NAMALWA (cell line): ENCODE measurements around the gene PCSK6.
"Not testable (repeated sequence)": the region's sequence is repeated elsewhere in the genome, so short reads cannot be mapped to it uniquely, and the experiment has no call there.

Source experiments
- DNase-seq: peaks from one replicate; pipeline ENCODE4 v3.0.0-alpha.2; 2015; ENCODE audit warnings: low spot score

The PCSK6 gene

DNA sequence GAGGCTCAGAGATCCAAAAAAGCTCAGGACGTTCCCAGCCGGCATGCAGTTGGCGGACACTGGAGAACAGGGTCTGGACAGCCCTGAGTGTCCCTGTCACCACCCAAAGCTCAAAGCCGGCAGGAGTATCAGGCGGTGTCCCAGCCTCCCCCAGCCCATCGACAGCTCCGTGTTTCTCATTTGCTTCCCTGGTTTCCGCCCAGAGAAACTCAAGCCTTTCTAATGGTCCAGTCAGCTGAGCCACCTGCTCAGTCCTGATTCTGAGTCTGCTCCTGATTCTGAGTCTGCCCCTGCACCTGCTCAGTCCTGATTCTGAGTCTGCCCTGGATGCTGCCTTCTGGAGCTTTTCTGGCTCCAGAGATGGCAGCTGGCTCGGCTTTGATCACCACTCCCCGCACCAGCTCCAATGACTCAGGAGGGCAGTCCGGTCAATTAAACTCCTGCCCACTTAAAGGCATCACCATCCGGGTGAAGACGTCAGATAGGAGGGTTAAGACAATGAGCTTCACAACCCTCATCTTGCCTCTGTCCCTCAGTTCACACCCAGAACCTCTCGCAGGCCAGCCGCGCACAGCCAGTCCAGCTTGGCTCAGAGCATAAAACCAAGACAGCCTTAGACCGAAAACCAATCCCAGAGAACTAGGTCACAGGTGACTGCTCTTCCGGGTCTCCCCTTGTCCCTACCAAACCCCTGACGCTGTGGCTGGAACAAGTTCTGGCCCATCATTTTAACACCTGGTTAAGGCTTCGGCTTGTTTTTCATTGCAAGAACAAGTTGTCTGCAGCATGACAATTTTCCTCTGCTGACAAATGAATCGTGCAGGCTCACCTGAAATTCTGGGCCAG lies 6.8 kb downstream of the PCSK6 start:
- no peak for DNase-seq

DNA sequence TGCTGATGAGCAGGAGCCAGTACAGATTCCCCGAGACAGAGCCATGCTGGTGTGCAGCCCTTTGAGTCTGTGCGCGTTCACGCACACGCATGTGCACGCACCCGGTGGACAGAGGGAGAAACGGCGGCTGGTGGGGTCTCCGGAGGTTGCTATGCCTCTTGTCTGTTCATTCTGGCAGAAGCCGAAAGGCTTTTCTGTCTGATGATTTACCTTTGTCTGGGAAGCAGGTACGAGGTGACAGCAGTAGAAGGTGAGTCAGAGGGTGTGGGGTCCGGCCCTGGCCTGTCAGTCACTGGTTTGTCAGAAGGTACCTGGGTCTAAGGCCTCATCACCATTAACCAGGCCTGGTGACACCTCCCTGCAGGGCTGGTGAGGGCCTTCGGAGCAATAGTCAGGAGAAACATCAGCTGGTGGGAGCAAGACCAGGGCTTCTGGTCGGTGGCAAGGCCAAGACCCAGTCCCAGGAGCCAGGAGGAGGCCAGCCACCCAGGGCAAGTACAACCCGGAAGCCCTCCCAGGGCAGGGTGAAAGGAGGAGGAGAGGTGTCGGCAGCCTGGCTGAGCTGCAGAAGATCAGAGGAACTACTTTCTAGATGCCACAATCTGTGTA lies 7.5 kb downstream of the PCSK6 start:
- no peak for DNase-seq

DNA sequence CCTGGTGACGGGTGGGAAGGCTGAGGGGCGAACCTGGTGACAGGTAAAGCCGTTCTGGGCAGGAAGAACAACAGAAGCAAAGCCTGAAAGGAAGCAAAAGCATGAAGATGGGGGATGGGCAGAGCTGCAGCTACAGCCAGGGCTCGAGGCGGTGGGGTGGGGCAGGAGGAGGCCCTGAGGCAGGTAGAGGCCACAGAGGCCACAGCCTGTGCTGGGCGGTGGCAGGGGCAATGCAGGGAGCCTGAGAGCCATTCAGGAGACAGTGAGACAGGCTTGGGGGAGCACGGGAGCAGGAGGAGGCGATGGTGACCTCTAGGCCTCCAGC lies 8.2 kb downstream of the PCSK6 start:
- DNase-seq, result no peak

DNA sequence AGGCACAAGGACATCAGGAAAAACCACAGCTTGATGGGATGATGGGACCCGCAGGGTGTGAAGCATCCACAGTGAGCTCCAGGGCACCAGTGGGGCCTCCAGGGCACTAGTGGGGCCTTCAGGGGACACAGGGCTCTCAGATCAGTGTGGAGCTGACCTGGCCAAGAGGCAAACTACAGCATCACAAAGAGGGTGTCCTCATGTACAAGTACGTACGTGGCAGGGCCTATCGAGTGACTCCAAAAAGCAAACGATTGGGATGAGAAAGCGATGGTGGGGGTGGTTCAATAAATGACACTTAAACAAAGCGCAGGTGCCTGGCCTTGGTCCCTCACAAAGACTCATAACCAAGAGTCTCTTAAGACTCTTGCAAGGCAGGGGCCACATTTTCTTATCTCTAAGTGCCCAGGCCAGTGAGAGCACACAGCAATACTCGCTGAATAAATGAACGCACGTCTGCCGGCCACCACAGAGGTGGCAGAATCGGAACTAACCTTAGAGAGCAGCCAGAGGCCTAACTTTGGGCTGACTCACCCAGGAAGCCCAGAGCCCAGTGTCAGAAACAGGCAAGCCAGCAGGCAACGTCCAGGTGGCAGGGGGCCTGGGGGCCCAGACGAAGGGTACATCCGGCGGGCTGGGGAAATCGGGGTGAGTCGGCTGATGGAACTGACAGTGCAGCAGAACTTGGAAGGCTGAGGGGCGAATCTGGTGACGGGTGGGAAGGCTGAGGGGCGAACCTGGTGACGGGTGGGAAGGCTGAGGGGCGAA lies 8.7 kb downstream of the PCSK6 start:
- no peak for DNase-seq

DNA sequence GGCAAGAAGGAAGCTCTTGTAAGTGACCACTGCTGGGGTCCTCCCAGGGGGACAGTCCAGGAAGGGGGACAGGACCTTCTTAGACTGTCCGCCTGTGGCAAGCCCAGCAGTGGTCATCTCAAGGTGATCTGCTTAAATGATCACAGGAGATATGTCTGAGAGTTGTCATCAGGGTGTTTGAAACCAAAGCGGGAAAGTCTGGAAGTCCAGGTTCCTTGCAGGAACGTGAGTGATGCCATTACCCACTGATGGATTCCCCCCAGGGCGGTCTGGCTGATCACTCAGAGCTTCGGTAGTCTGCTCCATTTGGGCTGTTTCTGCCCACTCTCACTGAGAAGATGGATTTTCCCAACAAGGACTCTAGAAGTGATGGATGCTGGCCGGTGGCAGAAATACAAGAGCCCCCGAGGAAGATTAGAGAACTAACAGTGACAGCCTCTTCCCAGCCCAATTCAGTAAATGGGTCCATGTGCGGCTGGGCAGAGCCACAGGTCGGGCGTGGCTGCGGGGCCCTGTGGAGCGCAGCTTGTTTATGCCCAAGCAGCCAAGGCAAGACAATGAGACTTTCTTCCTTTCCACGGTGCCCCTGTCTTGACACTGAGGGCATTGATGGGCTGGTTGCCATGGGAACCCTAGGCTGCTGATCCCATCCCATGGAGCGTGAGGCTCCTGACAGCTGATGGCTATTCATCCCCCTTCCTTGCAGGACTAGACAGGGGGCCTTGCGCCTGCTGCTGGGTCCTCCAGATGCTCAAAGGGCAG lies 9.5 kb downstream of the PCSK6 start:
- DNase-seq, result no peak

DNA sequence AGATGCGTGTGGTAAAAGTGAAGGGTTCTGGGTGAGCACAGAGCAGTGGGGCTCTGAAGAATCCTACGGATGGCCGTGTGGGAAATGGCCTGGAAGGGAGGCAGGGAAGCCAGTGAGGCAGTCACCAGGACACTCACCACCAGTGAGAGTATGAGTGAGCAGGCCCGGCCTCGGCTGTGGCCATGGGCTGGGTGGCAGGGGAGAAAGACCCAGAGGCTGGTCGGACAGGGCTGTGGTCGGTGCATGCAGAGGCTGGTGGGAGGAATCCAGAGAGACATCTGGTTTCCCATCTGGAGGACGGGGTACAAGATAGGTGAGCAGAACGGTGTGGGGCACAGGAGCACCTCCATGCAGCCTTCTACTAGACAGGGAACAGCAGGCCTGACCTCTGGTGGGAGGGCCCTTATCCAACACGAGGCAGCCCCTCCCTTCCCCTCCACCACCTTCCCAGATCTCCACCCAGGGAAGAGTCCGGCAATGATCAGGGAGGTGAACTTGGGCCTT lies 10.1 kb downstream of the PCSK6 start:
- DNase-seq, result no peak

DNA sequence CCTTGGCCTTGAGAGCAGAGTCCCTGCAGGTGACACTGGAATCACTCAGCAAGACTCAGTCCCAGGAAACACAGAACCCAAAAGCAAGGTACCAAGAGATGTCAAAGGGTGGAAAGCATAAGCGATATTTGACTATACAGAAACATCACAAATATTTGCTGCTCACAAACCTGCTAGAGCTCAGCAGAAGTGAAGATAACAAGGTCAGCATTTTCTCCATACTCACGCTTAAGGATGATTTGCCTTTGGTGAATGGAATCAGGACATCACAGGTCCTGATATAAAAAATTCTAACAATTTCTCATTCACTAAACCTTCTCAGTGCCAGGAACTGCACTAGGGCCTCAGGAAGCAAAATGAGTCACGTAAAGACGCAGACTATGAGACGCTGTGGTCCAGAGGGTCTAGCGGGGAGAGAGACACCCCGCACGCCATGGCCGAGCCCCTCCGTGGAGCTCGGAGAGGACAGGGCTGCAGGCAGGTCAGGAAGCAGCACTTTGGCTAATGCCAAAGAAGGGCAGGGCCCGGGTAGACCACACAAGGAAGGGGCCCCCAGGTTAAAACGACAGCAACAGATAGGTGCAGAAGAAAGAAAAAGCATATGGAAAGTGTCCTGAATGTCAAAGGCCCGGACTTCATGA lies 10.7 kb downstream of the PCSK6 start:
- no peak for DNase-seq

DNA sequence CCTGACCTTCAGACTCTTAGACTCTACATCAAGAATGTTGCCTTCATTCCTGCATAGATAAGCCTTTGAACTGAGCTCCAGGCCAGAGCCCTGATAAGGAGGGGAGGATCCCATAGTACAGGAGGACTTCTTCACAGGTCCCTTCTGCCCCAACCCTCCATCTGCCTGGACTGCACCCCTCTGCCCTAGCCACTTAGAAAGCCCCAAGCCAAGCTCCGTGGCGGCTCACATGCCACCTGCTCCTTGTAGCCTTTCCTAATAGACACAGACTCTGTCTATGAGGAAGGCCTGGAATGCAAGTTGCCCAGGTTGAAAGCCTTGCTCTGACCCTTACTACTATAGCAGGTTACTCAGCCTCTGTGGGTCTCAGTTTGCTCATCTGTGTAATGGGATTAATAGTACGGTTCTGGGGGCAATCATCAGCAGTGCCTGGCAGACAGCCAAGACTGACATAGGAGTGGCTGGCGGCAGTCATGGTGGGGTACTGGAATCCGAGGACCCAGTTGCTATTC lies 11.6 kb downstream of the PCSK6 start:
- DNase-seq, result no peak

DNA sequence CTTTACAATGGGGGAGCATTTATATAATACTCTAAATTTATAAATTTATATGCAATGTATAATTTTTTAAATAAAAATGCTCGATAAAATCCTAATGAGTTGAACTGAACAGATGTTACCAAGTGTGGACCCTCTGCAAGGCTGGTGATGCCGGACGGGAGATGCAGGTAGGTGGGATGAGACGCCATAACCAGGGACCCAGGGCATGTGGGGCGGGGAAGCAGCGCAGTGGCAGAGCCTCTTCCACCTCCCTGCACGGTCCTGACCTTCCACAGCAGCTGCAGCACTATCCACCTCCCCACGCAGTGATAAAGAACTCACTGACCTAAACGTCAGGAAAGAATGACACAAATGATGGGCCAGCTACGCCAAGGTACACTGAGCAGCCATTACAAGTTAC lies 12.8 kb downstream of the PCSK6 start:
- DNase-seq, result no peak

DNA sequence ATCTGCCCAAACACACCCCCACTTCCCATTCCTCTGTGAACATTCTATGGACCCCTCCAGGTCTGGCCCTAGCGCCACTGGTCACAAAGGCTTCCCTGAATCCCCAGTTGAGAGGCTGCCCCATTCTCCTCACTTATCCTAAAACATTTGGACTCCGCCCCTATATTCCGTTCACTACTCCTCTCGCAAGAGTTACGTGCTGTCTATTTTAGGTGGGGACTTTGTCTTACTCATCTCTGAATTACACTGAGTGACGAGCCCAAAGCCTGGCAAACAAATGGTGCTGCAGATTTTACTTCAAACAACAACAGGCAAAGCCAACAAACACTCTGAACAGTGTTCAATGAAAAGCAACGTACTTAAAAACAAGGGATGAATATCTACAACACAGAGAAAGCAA lies 14.5 kb downstream of the PCSK6 start:
- no peak for DNase-seq

DNA sequence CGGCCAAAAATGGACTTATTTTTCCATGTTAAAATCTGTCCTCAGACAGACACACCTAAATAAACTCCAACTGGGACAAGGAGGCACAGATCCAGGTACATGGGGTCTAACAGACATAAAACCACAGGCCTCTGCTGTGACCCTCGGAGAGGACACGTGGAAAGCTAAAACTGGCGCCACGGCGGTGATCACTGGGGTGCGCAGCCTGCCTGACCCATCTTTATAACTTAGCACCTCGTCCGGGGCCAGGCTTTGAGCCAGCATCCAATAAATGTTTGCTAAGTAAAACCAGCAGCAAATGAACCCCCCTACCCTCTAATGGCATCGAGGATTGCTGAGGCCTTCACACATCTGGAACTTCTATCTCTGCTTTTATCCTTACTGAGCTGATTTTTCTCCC lies 15.3 kb downstream of the PCSK6 start:
- DNase-seq, result no peak

DNA sequence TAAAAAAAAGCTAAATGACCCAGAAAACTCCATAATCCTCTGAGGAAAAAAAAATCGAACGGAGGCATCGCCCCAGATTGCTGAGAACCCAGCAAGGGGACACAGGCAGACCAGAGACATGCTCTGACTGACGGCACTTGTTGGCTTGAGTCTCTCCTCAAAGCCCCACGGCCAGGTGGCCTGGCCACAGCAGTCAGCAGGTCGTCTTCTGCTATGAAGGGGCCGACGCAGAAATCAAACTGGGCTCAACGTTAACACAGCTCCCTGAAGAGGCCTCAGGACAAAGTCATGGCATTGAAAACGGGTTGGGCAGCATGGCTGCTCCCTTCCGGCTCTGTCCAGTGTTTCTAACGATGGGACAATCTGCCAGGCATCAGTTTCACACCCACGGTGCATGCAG lies 17.5 kb downstream of the PCSK6 start:
- no peak for DNase-seq

DNA sequence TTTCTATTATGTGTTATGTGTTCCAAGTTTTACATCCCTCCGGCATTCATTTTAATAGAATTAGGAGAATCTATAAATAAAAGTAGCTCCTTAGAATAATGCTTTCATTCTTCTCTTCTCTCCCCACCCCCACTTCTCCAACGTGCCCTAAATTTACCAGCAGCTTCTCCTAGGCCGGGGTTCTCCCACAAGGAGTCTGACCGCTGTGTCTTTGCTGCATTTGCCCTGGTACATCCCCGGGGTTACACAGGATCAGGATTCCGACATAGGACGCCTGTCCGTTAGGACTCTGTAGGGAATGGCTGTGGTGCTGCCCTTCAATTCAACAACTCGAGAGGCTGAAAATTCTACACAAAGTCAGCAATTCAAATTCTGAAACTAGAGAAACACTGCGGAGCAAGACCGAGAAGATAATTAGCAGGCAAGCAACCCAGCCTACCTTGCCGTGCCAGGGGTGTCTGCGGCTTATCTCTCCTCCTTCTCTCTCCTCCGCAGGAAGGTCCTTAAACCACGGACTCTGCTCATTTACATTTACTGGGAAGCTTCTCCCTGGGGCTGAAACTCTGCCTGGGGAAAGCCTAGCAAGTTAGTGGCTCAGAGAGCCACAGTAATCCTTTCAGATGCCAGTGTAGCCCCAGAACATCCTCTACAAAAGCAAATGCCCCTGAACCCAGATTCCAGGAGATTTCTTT lies 18.8 kb downstream of the PCSK6 start:
- no peak for DNase-seq

DNA sequence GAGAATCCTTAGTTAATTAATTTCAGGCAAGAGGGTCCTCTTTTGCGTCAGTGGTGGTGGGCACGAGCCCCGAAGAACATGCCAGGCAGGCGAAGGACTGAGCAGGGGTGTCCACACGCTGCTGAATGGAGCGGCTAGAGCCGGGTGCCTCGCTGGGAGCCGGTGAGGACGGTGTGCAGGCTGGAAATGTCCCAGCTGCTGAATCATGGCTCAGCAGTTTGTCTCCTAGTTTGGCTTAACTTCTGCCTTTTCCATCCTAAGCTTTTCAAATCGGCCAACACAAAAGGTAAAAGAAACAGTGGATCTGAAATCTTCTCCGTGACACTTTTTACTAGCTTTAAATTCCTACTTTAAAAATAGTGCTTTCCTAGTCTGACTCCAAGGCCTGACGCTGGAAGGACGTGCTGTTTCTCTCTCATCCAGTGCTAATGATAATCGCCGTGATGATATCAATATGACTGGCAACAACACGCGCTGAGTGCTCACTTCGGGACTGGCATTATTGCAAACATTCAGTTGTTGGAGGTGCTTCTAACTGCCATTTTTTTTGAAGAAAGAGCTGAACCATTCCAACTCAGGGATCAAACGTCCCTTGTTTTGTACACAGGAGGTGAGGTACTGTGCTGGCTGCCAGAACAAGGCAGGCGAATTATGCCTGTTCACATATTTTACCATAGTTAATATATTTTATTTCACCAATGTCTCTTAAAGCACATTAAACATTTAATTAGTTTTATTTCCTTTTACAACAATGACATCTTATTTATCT lies 19.8 kb downstream of the PCSK6 start:
- DNase-seq, result no peak

DNA sequence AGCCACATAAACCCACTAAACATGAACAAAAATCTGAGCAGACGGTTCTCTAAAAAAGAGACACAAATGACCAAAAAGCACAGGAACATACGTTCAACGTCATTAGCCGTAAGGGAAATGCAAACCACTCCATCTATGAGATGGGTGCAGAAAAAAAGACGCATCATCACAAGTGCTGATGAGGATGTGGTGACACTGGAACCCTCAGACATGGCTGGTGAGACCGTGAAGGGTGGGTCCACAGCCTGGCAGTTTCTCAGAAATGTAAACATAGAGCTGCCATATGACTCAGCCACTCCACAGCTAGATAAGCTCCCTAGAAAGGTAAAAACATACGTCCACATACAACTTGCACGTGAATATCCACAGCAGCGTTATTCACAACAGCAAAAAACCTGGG lies 23.3 kb downstream of the PCSK6 start:
- no peak for DNase-seq

DNA sequence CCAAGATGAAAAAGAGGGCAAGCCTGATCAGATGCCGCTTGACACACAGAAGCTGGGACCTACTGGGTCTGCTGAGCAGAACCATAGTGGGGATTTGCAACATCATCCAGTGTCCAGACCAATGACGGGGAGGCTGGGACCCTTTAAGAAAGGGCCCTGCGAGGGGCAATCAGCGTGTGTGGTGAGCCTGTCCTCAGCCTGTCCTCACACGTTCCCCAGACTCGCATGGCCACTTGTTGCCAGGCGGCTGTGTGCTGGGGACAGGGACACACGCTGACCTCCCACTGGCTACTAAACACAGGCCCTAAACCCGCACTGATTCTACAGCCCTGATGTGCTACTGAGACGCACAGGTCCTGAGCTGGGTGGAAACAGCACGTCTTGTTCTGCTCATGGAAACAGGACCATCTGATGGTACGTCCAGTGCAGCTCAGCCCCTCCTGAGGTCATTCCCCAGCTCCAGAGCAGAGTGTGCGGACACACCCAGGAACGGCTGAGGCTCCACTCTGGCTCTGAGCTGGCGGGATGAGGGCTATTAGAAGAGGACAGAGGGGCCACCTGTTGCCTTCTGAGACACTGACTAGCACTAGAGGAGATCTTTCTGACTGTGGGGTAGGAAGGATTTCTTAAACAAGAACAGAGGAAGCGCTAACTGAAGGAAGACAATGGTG lies 24.4 kb downstream of the PCSK6 start:
- DNase-seq, result no peak

DNA sequence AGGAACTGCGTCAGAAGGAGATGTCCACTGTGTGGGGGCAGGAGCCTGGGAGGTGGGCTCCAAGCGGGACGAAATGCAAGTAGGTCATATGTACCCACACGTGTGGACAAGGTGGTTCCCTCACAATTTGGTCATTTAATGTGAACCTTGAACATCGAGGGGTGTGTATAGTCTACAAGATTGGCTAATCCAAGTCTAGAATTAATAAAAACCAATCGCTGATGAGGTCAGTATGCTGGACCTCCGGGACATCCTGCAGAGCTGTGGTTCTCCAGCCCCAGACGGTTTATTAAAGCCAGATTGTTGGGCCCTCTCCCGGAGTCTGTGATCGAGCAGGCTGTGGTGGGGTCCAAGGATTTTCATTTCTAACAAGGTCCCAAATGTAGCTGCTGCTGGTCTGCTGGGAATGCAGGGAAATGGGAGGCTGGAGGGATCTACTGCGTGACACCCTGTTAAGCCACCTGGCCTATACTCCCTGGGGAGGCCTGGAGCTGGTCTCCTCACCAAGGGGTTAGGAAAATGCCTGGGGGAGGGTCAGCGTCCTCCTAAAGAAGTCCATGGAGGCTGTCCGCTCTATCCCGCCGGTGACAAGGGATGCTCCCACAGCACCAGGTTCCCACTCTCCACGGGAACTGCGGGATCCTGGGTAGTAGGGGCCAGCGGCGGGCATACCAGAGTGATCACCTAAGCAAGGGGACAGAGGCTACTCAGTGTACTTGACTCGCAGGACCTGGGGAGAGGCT lies 25.1 kb downstream of the PCSK6 start:
- DNase-seq, result no peak

DNA sequence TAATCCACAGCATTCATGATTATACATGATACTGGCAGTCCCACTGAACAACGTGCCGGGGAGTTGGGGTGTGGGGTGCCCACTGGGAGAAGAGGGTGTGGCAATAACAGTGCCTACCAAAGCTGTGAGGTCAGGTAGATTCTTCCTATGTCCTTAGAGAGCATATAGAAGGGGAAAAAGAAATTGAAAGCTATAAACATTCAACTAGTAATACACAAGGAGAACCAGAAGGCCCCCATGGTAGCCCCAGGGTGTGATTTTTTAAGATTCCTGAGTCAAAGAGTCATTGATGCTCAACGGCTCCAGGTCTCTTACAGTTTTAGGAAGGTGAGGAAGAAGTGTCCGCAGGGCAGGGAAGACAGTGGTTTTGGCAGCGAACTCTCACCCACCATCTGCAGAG lies 25.8 kb downstream of the PCSK6 start:
- DNase-seq, result not testable (repeated sequence)

DNA sequence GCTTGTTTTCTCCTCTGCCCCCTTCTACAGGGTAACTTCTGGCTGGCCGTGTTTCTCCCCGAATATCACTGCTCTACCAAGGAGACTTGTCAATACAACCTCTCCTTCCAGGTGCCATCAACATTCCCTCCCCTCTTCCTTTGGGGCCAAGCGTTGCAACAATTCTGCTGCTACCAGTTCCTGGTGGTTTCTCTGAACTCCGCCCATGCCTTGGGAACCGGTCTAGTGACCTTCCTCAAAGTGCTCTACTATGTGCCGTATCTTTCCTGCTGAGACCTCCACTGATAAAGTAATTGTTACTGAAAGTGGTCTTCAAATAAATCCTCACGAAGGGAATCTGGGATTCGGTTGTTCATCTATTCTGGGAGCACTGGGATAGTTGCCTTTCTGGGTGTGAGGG lies 26.2 kb downstream of the PCSK6 start:
- no peak for DNase-seq
